Measurements from ENCODE around the gene ONECUT1. TPM values are rescaled to one million over a fixed set of nuclear protein-coding genes. Genes with fewer than 3 reads are reported as not detected.

Gene ONECUT1
- total and polyA plus RNA-seq, 8 donors = 0.18 to 1.2 TPM; not detected in 6

DNA sequence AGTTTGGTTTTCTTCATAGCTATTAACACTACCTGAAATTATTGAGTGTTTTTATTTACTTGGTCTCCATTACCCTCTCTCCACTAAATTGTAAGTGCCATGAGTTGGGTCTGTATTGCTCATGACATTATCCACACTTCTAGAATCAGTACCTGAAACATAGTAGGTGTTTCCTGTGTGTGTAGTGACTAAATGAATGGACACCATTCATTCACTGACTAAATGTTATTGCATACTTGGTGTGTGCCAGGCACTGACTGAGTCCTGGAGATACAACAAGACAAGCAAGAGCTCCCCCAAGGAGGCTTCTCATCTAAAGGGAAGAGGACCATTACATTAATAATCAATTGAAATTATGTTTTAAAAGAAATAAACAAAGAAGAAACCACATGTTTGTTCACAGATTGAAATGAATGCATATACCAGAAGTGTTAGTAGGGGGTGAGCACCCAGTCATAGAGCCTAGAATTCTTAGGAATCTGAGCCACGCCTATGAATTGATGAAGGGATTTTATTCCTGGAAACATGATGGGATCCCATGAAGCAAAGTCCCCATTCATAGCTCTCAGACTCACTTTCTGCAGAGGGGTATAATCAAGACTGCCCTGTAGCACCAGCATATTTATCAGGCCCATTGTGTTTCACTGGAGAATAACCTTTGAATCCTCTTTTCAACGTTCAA lies 79.3 kb downstream of the ONECUT1 start:
- no peak overlapping the region for H3K27ac ChIP-seq
- H3K36me3 ChIP-seq = no peaks in the 10 kb centered on the region
- intact Hi-C loops (cut with DNase I; ENCODE audit: low total_unique reads) = no loop called here
- no peaks in the 10 kb centered on the region for H3K27me3 ChIP-seq
- DNase-seq = no peak
- TF ChIP-seq EP300 (IDR thresholded peaks at IDR 0.05) (no peak), POLR2A (IDR thresholded peaks at IDR 0.05) (no peak), POLR2AphosphoS5 (IDR thresholded peaks at IDR 0.05) (no peak)
- TF ChIP-seq, protein P1, sequence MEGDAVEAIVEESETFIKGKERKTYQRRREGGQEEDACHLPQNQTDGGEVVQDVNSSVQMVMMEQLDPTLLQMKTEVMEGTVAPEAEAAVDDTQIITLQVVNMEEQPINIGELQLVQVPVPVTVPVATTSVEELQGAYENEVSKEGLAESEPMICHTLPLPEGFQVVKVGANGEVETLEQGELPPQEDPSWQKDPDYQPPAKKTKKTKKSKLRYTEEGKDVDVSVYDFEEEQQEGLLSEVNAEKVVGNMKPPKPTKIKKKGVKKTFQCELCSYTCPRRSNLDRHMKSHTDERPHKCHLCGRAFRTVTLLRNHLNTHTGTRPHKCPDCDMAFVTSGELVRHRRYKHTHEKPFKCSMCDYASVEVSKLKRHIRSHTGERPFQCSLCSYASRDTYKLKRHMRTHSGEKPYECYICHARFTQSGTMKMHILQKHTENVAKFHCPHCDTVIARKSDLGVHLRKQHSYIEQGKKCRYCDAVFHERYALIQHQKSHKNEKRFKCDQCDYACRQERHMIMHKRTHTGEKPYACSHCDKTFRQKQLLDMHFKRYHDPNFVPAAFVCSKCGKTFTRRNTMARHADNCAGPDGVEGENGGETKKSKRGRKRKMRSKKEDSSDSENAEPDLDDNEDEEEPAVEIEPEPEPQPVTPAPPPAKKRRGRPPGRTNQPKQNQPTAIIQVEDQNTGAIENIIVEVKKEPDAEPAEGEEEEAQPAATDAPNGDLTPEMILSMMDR (IDR thresholded peaks at IDR 0.05) = no peak
- WGBS, 5 donors = 72 to 77% (median 76%) methylated on average over 2 of the region's 2 CpGs
- no peaks in the 10 kb centered on the region for H3K9me3 ChIP-seq
- H3K4me1 ChIP-seq = peaks cover 0 to 7% (median 0%) of the 10 kb centered on the region in 4 donors
- H3K4me3 ChIP-seq = no peak overlapping the region

DNA sequence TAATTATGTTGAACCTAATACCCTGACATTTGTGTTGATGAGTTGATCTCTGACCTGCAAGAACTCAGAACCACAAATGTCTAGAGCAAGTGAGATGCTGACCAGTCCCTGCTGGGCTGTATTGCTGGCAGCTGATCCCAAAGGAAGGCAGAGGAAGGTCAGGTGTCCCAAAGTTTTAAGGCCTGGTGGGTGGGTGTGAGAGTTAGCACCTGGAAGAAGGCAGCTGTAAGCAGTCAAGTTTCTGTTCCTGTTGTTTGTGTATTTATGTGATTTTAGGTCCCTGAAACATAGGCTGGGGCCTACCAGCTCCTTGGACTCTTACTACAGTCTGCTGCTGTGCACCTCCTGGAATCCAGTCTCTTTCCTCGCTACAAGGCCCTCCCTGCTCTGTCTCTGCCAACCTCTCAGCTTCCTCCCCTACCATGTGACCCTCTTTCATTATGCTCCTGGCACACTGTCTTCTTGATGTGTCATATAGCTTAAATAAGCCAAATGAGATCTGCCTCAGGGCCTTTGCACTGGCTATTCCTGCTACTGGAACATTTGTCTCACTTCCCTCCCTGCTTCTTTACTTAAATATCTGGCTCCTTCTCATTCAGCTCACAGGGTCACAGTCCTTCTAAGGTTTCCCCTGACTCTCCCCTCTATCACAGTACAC lies 80.0 kb downstream of the ONECUT1 start:
- Histone ChIP-seq H3K27me3 (no peaks in the 10 kb centered on the region), H3K4me1 (peaks cover 0 to 7% (median 0%) of the 10 kb centered on the region in 4 donors), H3K4me3 (no peak overlapping the region), H3K27ac (no peak overlapping the region), H3K9me3 (no peaks in the 10 kb centered on the region), H3K36me3 (no peaks in the 10 kb centered on the region)
- TF ChIP-seq, protein P1 (IDR thresholded peaks at IDR 0.05) = no peak
- TF ChIP-seq POLR2AphosphoS5 (IDR thresholded peaks at IDR 0.05) (no peak), POLR2A (IDR thresholded peaks at IDR 0.05) (no peak), EP300 (IDR thresholded peaks at IDR 0.05) (no peak)
- intact Hi-C loops (cut with DNase I; ENCODE audit: low total_unique reads) = no loop called here
- DNase-seq = no peak
- 78 to 100% (median 95%) methylated on average over 1 of the region's 1 CpG for WGBS, 5 donors

DNA sequence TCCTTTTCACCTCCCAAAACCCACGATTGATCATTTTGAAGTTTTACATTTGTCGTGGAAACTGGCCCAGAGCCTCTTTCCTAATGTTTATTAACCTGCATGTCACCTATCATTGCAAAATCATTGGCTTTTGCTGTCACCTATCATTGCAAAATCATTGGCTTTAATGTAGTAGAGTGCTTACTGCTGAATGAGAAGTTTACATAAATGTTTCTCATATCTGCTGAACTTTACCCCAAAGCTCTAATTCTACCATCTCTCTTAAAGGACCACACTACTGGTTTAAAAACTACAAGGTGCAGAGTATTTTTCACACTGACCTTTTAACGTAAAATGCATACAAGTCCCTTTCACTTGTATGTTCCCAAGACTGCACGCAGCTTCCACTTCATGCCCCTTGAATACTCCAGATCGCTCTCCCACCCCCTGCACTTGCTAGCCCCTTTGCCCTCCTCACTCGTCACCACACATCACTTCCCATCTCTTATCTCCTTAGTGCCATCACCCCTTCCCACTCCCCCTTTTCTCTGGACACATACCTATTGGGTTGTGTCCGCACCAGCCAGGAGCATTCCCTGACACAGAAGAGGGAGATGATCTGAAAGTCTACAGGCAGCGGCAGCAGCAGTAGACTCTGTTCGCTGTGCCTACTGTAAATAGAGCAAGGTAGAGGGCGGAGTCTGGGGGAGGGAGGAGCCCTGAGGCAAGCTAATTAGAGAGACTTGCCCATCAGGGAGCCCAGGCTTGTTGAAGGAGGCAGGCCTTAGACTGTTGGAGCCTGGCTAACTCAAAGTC lies 80.8 kb downstream of the ONECUT1 start:
- H3K4me3 ChIP-seq = peak overlapping the region; percentile 5 to 35 (median 13)
- no peaks in the 10 kb centered on the region for H3K36me3 ChIP-seq
- TF ChIP-seq, protein P1 (IDR thresholded peaks at IDR 0.05) = no peak
- H3K27me3 ChIP-seq = no peaks in the 10 kb centered on the region
- no peak overlapping the region for H3K27ac ChIP-seq
- DNase-seq = peak; percentile 69 to 76
- WGBS, 5 donors = 25 to 43% (median 34%) methylated on average over 9 to 10 of the region's 10 CpGs
- no peaks in the 10 kb centered on the region for H3K9me3 ChIP-seq
- peaks cover 0 to 7% (median 0%) of the 10 kb centered on the region in 4 donors for H3K4me1 ChIP-seq
- intact Hi-C loops (cut with DNase I; ENCODE audit: low total_unique reads) = no loop called here

Other genes with a start within 250 kb of the ONECUT1 start
- 100 to 1,000 TPM in 2 of 5 donors, 10 to 100 TPM in 2, 1 to 10 TPM in 1; 8.4 to 263 (median 88.7) TPM for gene ARPP19, start 221.3 kb downstream of the ONECUT1 start, total RNA-seq
- 10 to 100 TPM; 23.8 to 39.9 (median 34.2) TPM for gene ARPP19, start 221.3 kb downstream of the ONECUT1 start, polyA plus RNA-seq
- gene ATOSA, start 110.9 kb downstream of the ONECUT1 start, total RNA-seq = 100 to 1,000 TPM in 2 of 5 donors, 10 to 100 TPM in 3; 46.1 to 206 (median 93.5) TPM
- 10 to 100 TPM; 19.4 to 31.4 (median 23.7) TPM for gene ATOSA, start 110.9 kb downstream of the ONECUT1 start, polyA plus RNA-seq